ENCODE data around the gene HSD11B2.

Gene HSD11B2

DNA sequence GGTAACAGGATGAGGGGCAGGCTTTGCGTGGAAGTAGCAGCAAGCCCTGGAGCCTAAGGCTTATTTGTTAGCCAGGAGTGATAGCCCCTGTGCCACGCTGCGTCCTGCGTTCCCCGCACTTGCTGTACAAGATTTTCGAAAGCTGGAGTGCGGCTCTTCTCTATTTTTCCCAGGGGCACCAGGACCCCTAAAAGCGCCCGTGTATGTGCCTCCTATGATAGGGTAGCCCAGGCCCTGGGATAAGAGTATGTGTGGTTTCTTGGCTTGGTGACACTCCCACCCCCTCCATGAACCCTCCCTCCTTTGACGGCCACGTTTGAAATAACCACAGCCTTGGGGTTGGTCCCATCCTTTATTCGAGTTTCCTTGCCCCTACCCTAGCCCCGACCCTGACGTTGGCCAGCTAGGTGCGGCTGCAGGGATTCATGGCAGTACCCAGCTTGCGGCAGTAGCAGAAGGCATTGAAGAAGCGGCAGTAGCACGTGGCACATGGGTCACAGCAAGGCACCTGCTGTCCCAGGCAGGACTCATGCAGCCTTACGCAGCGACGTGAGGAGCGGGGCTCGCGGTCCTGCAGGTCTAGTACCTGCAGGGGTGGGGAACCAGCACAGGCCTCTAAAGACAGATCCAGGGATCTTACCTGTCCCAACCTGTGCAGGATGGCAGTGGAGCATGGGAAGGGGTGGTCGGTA lies 51.5 kb downstream of the HSD11B2 start:
- Histone ChIP-seq H3K9ac (ENCODE audit: low read length in 2 of 2) (peak overlapping the region; percentile 86), H3K4me3 (ENCODE audit: low read length in 2 of 2) (peak overlapping the region; percentile 87 to 98), H3K27me3 (ENCODE audit: control insufficient read depth in 1 of 2, insufficient read depth in 2 of 2, low read length in 2 of 2) (no peaks in the 10 kb centered on the region), H3K36me3 (ENCODE audit: control insufficient read depth in 2 of 2, insufficient read depth in 2 of 2, low read length in 2 of 2) (peaks cover 3 to 6% of the 10 kb centered on the region in 2 donors), H3K27ac (ENCODE audit: low read length) (peak overlapping the region; percentile 84), H3K9me3 (ENCODE audit: control insufficient read depth in 2 of 2, low read length in 2 of 2) (no peaks in the 10 kb centered on the region), H3K4me1 (ENCODE audit: control insufficient read depth, insufficient read depth, low read length) (peaks cover 42% of the 10 kb centered on the region)

DNA sequence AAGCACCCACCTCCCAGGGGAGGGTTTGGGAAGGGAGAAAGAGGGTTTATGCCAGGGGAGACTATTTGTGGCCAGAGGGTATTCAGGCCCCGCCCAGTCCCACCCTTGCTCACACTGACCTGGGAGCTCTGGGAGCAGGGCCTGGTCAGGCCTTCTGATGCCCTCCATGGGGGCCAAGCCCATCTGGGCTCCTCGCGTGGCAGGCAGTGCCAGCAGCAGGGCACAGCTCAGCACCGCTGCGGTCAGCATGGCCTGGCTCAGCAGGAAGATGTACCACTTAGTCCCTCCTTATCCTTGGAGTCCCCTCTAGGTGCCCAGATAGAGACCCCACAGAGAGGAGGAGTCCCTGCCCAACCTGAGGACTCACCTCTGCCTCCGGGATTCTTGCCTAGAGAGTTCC lies 52.2 kb downstream of the HSD11B2 start, which contains the start of gene AGRP:
Gene AGRP (minus strand): TSS at position 398 of the 400 bp plus-strand sequence. CDS start 149 bp downstream, at position 249.
- Histone ChIP-seq H3K36me3 (ENCODE audit: control insufficient read depth in 2 of 2, insufficient read depth in 2 of 2, low read length in 2 of 2) (peaks cover 3 to 6% of the 10 kb centered on the region in 2 donors), H3K4me3 (ENCODE audit: low read length in 2 of 2) (peak within 1 kb of the TSS; percentile 31 to 98), H3K4me1 (ENCODE audit: control insufficient read depth, insufficient read depth, low read length) (peaks cover 42% of the 10 kb centered on the region), H3K9ac (ENCODE audit: low read length in 2 of 2) (peak within 1 kb of the TSS; percentile 21 to 86), H3K9me3 (ENCODE audit: control insufficient read depth in 2 of 2, low read length in 2 of 2) (no peaks in the 10 kb centered on the region), H3K27ac (ENCODE audit: low read length) (peak within 1 kb of the TSS; percentile 84), H3K27me3 (ENCODE audit: control insufficient read depth in 1 of 2, insufficient read depth in 2 of 2, low read length in 2 of 2) (no peaks in the 10 kb centered on the region)

DNA sequence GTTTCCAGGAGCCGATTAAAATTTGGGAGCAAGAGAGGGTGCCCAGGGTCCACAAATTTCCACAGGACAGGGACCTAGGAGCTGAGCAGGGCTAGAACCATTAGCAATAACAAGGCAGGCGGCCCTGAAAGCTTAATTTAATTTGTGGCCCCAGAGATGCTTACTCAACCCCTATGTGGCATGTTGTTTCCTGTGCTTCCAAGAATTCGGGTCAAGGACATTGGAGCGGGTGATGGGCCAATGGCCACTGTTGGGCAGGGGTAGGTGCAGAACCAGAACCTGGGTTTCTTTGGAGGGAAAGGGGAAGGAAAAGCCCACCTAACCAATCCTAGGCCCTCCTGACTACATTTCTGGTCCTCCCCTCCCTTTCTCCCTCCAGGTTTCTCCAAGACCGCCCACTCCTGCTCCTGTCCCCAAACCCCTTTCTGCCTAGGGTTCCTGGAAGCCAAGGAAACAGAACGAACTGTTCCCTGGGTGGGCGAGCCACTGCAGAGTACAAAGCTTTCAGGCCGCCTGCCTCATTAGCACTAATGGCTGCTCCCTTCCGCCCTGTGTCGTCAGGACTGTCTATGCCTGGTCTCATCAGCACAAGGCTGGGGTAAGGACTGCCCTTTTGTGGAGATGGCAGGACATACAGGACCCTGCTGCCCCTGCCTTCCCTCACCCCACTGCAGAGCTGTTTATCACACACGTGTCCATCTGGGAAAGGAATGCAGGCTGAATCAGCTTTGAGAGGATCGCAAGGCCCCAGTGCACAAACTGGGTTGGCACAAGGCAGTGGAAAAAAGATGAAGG lies 53.0 kb downstream of the HSD11B2 start:
- Histone ChIP-seq H3K9ac (ENCODE audit: low read length in 2 of 2) (no peak overlapping the region), H3K36me3 (ENCODE audit: control insufficient read depth in 2 of 2, insufficient read depth in 2 of 2, low read length in 2 of 2) (peaks cover 3 to 6% of the 10 kb centered on the region in 2 donors), H3K4me1 (ENCODE audit: control insufficient read depth, insufficient read depth, low read length) (peaks cover 42% of the 10 kb centered on the region), H3K27ac (ENCODE audit: low read length) (peak overlapping the region; percentile 84), H3K9me3 (ENCODE audit: control insufficient read depth in 2 of 2, low read length in 2 of 2) (no peaks in the 10 kb centered on the region), H3K4me3 (ENCODE audit: low read length in 2 of 2) (no peak overlapping the region), H3K27me3 (ENCODE audit: control insufficient read depth in 1 of 2, insufficient read depth in 2 of 2, low read length in 2 of 2) (no peaks in the 10 kb centered on the region)

DNA sequence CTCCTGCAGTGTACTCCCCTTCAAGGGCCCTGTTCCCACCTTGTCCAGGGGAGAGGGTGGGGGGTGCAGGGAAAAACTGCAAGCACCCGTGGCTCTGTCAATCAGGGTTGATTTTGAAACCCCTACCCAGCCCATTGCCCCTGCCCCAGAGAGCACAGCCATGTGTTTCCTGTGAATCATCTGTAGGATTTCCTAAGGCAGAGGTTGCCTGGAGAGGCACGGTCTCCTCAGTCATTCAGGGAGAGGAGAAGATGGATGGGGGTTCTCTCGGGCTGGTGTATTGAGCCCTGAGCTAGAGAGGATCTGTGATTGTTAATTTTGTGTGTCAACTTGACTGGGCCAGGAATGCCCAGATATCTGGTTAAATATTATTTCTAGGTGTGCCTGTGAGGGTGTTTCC lies 55.9 kb downstream of the HSD11B2 start:
- no peak overlapping the region for H3K27ac ChIP-seq (ENCODE audit: low read length)
- H3K27me3 ChIP-seq (ENCODE audit: control insufficient read depth in 1 of 2, insufficient read depth in 2 of 2, low read length in 2 of 2): no peaks in the 10 kb centered on the region
- no peak overlapping the region for H3K9ac ChIP-seq (ENCODE audit: low read length in 2 of 2)
- H3K4me1 ChIP-seq (ENCODE audit: control insufficient read depth, insufficient read depth, low read length): peaks cover 44% of the 10 kb centered on the region
- H3K36me3 ChIP-seq (ENCODE audit: control insufficient read depth in 2 of 2, insufficient read depth in 2 of 2, low read length in 2 of 2): peaks cover 3 to 6% of the 10 kb centered on the region in 2 donors
- H3K9me3 ChIP-seq (ENCODE audit: control insufficient read depth in 2 of 2, low read length in 2 of 2): no peaks in the 10 kb centered on the region
- no peak overlapping the region for H3K4me3 ChIP-seq (ENCODE audit: low read length in 2 of 2)

Measured in stomach smooth muscle (tissue), 2 donors.